ENCODE results near the gene ZNF17.
A peak's percentile ranks its signal among the peaks of the same experiment; 100 is the strongest.

Gene ZNF17

DNA sequence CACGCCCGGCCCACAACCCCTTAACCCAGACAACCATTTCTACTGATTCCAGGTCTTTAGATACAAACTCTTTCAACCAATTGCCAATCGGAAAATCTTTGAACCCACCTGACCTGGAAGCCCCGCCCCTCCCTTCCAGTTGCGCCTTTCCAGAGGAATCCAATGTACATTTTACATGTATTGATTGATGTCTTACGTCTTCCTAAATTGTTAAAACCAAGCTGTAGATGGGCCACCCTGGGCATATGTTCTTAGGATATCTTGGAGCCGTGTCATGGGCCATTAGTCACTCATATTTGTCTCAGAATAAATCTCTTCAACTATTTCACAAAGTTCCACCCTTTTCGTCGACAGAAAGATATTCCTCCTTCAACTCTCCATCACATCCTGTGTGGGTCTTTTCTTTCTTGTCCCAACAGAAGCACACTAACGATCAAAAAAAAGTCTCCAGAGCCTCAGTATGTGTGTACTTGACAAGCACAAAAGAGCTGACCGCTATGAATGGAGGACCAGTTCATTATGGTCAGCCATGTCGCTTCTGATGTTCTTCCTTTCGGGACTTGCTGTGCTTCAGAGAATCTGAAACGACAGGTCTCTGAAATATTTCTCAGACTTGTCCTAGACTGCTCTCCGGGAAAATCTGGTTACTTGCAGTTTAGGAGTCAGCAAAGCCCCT is 23.6 kb downstream of the ZNF17 start:
- DNase-seq, result peak; percentile 72

DNA sequence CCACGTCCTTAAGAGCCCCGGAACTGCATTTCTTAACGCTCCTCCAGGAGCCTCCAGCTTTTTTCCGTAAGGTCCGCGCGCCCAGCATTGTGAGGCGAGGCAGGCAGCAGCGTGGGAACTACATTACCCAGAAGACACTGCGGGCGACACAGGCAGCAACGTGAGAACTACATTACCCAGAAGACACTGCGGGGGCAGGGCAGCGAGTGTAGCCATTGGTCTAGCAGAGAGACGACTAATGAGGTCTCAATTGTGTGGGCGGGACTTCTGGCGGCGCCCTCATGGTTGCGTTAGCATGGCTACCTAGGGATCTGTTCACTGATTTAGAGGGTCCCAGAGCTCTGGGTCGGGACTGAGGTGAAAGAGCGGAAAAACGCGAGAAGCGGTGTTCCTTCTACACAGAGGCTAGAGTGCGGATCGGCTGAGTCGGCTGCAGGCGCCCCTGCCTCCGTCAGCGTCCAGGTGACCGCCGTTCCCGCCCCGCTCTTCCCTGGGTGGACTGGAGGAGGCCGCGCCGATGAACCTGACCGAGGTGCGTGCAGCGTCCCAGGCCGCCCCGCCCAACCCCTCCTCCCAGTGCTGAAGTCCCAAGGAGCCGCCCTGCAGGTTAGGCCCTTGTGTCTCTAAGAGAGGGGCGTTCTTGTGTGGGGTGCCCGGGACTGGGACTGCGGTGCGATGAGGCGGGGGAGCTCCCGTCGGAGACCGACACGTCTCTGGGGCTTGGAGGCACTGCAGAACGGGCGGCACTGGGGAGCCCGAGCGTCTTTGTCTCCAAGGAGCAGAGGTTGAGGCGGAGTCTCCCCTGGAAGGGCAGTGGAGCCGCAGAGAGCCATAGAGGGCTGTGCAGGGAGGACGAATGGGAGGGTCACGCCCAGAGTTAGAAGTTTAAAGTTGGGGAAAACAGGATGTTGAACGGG is 24.4 kb downstream of the ZNF17 start, which contains the start of gene ZNF749:
TSS of gene ZNF749 (plus strand) at position 264 of the 917 bp plus-strand sequence. CDS start at position 518, 254 bp downstream.
- DNase-seq, result peak; percentile 99

GRCh38 chr19:57436417-57436816 is 25.5 kb downstream of the ZNF17 start:
- no peak for DNase-seq

DNA sequence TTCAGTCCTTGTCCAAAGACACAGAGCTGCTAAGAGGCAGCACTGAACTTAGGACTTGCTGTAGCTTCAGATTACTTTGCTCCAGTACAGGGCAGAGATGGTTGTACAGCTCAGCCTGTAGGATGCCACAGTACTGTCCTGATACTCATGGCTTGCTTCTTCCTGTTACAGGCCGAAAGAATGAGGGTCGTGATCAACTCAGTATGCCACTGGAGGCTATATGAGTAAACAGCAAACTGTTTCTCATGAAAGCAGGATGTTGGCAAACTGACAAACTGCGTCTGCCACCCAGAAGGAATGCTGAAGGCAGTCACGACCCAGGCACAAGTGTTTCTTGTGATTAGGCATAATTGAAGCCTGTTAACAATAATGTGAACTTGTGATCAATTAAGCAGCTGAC is 27.0 kb downstream of the ZNF17 start:
- DNase-seq, result no peak

DNA sequence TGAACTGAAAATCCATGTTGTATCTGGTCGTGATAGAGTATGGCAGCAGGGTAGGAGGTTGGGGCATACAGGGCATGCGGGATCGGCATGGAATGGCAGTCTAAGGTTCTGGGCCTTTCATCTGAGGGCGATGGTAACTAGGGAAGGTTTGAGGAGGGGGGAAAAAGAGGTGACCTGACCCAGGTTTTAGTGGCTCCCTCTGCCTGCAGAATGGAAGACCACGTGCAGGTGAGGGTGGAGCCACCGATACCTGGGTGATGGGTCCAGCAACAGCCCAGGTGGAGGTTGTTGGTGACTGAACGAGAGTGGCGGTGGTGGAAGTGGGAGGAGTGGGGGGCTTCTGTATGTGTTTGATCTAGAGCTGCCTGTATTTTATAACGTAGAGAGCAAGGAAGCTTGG is 28.0 kb downstream of the ZNF17 start:
- DNase-seq, result no peak

DNA sequence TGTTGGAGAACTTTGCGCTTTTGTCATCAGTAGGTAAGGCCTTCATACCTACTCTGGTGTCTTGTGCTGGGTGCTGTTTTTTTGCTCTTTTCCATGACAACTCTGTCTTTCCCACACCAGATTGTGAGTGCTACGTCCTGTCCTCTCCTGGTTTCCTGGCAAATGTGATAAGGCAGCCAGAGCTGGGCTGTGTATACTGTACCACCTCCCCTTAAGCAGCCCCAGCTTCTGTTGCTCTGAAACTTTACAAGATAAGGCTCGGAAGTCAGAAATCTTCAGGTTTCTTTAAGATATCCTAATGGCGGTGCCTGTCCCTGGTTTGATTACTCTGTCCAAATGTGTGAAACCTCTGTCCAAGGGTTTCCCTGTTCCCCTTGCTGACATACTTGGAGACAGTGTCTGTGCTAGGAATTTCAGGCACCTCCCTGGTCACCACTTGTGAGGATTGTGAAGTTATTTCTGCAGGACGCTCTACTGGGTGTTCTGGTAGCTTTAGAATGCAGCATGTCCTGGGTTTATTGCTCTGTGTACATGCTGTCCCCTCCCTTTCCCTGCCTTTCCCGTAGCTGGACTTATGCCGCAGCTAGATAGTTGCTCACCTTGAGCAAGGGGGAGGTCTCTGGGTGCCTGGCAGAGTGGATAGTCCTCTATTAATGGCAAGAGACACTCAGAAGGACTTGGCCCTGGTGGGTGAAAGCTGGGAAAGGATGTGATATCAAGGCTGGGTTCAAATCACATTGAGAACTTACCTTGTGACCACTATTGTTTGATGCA is 31.2 kb downstream of the ZNF17 start:
- DNase-seq, result no peak

DNA sequence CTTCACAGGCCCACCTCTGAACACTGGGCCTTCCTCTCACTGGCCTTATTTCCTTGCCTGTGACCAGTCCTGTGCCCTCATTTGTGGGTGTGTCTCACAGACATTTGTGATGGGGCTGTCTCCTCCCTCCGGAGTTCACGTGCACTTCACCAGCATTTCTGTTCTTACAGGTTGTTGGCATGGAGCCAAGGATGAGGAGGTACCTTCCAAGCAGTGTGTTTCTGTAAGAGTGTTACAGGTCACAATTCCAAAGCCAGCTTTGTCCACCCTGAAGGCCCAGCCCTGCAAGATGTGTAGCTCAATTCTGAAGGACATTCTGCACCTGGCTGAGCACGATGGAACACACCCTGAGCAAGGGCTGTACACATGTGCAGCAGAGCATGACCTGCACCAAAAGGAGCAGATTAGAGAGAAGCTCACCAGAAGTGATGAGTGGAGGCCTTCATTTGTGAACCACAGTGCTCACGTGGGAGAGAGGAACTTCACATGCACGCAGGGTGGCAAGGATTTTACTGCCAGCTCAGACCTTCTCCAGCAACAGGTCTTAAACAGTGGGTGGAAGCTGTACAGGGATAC is 32.2 kb downstream of the ZNF17 start:
- DNase-seq, result no peak

DNA sequence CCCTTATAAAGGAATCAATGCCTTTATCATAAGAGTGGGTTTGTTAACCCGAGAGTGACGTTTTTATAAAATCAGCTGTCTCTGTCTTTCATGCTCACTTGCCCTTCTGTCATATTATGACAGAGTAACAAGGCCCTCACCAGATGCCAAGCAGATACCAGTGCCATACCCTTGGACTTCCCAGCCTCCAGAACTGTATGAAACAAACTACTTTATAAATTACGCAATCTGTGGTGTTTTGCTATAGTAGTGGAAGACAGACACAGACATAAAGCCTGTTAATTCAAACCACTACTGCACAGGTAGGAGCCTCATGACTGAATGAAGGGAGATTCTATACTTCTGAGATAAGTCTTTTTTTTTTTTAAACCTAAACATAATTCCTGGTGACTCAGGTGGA is 41.3 kb downstream of the ZNF17 start:
- DNase-seq, result no peak

DNA sequence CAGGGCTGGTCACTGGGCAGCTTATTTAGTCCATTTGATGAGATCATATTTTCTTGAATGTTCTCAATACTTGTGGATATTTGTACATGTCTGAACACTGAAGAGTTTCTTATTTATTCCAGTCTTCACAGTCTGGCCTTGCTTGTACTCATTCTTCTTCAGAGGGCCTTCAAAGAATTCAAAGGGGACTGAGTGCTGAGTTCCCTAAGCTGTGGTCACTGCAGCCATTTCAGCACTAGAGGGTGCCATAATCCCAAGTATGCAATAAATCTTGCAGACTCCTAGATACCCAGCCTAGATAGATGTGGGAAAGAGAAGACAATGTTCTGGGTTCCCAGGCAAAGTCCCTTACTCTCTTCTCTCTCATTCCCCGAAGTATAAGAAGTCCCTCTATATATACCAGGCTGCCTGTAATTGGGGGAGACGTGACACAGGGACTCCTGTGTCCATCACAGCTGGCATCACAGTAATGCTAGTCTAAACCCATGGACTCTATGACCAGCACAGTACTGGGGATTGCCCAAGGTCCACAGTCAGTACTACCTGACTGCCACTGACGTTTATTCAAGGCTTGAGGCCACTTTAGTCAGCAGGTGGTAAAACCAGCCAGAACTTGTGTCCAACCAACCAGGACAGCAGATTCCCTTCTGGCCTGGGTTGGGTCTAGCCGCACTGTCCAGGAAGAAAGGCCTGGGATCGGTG is 54.9 kb downstream of the ZNF17 start:
- no peak for DNase-seq

- no peak for DNase-seq
These were observed 55.5 kb downstream of the ZNF17 start for GRCh38 chr19:57466489-57466888.
